GM18867 (cell line): ENCODE measurements around the gene SMU1.
A peak's percentile ranks its signal among the peaks of the same experiment; 100 is the strongest.
"Not testable (repeated sequence)": the region's sequence is repeated elsewhere in the genome, so short reads cannot be mapped to it uniquely, and the experiment has no call there.

Source experiments
- ATAC-seq: cut with Tn5 transposase; IDR thresholded peaks from one replicate; pipeline ENCODE4 v1.9.1; 2021; ENCODE audit warnings: mild to moderate bottlenecking, moderate library complexity; ENCODE audit not compliant: unreplicated experiment

SMU1 gene

GRCh38 chr9:33105959-33106358 lies 29.5 kb upstream of the SMU1 start:
- no peak for ATAC-seq

GRCh38 chr9:33105504-33105903 lies 29.0 kb upstream of the SMU1 start:
- no peak for ATAC-seq

- ATAC-seq, result no peak
Measured at GRCh38 chr9:33104401-33104800, 27.9 kb upstream of the SMU1 start.

GRCh38 chr9:33103501-33104281 lies 27.2 kb upstream of the SMU1 start:
- no peak for ATAC-seq

- no peak for ATAC-seq
Measured at GRCh38 chr9:33102551-33103210, 26.2 kb upstream of the SMU1 start.

- no peak for ATAC-seq
Measured at GRCh38 chr9:33101104-33101951, 24.9 kb upstream of the SMU1 start.

GRCh38 chr9:33099754-33100153 lies 23.3 kb upstream of the SMU1 start:
- no peak for ATAC-seq

GRCh38 chr9:33097192-33097591 lies 20.7 kb upstream of the SMU1 start:
- ATAC-seq, result no peak

GRCh38 chr9:33092634-33093033 lies 16.2 kb upstream of the SMU1 start:
- no peak for ATAC-seq

GRCh38 chr9:33085672-33086071 lies 9.2 kb upstream of the SMU1 start:
- ATAC-seq, result not testable (repeated sequence)

- no peak for ATAC-seq
Measured at GRCh38 chr9:33082538-33083326, 6.3 kb upstream of the SMU1 start.

- ATAC-seq, result no peak
Measured at GRCh38 chr9:33082128-33082527, 5.7 kb upstream of the SMU1 start.

GRCh38 chr9:33081128-33081851 lies 4.8 kb upstream of the SMU1 start:
- ATAC-seq, result peak; percentile 32

GRCh38 chr9:33080534-33080933 lies 4.1 kb upstream of the SMU1 start:
- ATAC-seq, result no peak

GRCh38 chr9:33068991-33069390 lies 7.5 kb downstream of the SMU1 start:
- no peak for ATAC-seq

- peak; percentile 77 for ATAC-seq
Measured at GRCh38 chr9:33065157-33066076, 11.1 kb downstream of the SMU1 start.

GRCh38 chr9:33051144-33051543 lies 25.3 kb downstream of the SMU1 start:
- no peak for ATAC-seq

- ATAC-seq, result peak; percentile 90
Measured at GRCh38 chr9:33049680-33050361, 26.7 kb downstream of the SMU1 start.
